Neural cell (in vitro differentiated cells): ENCODE data around the gene RAB11FIP3.

Experiments
- CTCF ChIP-seq: fragments of 450-650 bp; IDR thresholded peaks from 2 replicates; pipeline ENCODE4 v1.5.1; 2014; ENCODE audit warnings: antibody characterized with exemption, mild to moderate bottlenecking, moderate library complexity; ENCODE audit not compliant: poor library complexity, severe bottlenecking
- EP300 ChIP-seq: fragments of 450-650 bp; conservative IDR thresholded peaks from 2 replicates; pipeline ENCODE4 v1.6.1; 2014; ENCODE audit warnings: antibody characterized with exemption, mild to moderate bottlenecking, moderate library complexity; ENCODE audit not compliant: poor library complexity, severe bottlenecking
- EZH2 ChIP-seq: fragments of 200-600, 300-800 bp; shearing (Covaris generic), sonication (generic); IDR thresholded peaks from 2 replicates; pipeline ENCODE4 v1.6.1; 2014; ENCODE audit warnings: antibody characterized with exemption, low read length, borderline replicate concordance, mild to moderate bottlenecking; ENCODE audit not compliant: insufficient read depth, poor library complexity, severe bottlenecking
- RAD21 ChIP-seq: fragments of 450-650 bp; conservative IDR thresholded peaks from 2 replicates; pipeline ENCODE4 v1.6.1; 2014; ENCODE audit warnings: antibody characterized with exemption, mild to moderate bottlenecking, moderate library complexity
- REST ChIP-seq: IDR thresholded peaks from 2 replicates; pipeline ENCODE4 v1.6.1; 2012; ENCODE audit warnings: borderline replicate concordance

DNA sequence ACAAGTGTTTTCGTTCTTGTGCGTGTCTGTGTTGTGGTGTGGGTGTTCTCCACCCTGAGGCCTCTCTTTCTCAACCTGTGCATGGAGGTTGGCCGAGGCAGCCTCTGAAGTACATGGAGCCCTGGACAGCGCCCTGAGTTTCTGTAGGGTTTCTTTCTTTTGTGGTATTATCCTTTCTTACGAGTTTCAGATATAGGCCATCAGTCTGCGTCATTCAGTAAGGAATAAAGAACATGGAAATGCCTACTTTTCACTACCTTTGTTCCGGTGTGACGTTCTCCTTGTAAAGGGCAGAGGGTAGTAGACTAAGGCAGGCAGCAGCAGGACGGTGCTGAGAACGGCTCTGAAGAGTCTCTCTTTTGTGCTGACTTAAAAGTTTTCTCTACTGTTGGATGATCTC lies 18.6 kb downstream of the RAB11FIP3 start:
- TF ChIP-seq RAD21 = no peak
- no peak for TF ChIP-seq CTCF
- TF ChIP-seq EZH2 = no peak
- no peak for TF ChIP-seq REST
- TF ChIP-seq EP300 = no peak
